Inflammatory macrophage treated with lipopolysaccharide for 4 hours (primary cell): ENCODE data around the gene WDR20.
"Not testable (repeated sequence)": the region's sequence is repeated elsewhere in the genome, so short reads cannot be mapped to it uniquely, and the experiment has no call there.

Source experiments
- DNase-seq: peaks from one replicate; pipeline ENCODE4 v3.0.0-alpha.2; 2020

WDR20 gene

GRCh38 chr14:102134021-102134420, 5.7 kb upstream of the WDR20 start:
- not testable (repeated sequence) for DNase-seq

GRCh38 chr14:102134719-102135118, 5.0 kb upstream of the WDR20 start:
- not testable (repeated sequence) for DNase-seq

GRCh38 chr14:102135456-102135855, 4.2 kb upstream of the WDR20 start:
- DNase-seq = not testable (repeated sequence)

- DNase-seq = no peak
Observed at GRCh38 chr14:102138535-102138934, 1.2 kb upstream of the WDR20 start.

GRCh38 chr14:102138961-102139285, 774 bp upstream of the WDR20 start:
- DNase-seq = no peak

GRCh38 chr14:102140027-102140749, 491 bp downstream of the WDR20 start:
- peak; percentile 51 for DNase-seq

GRCh38 chr14:102140750-102141145, 1.1 kb downstream of the WDR20 start:
- no peak for DNase-seq

GRCh38 chr14:102141797-102142196, 2.1 kb downstream of the WDR20 start:
- DNase-seq = no peak

- DNase-seq = no peak
Observed at GRCh38 chr14:102144914-102145313, 5.2 kb downstream of the WDR20 start.

- no peak for DNase-seq
Observed at GRCh38 chr14:102145395-102145794, 5.7 kb downstream of the WDR20 start.

- no peak for DNase-seq
Observed at GRCh38 chr14:102146423-102146822, 6.7 kb downstream of the WDR20 start.

GRCh38 chr14:102150083-102150482, 10.4 kb downstream of the WDR20 start:
- no peak for DNase-seq

GRCh38 chr14:102150744-102151143, 11.0 kb downstream of the WDR20 start:
- no peak for DNase-seq

- DNase-seq = not testable (repeated sequence)
Observed at GRCh38 chr14:102151411-102151810, 11.7 kb downstream of the WDR20 start.

- DNase-seq = no peak
Observed at GRCh38 chr14:102154121-102154520, 14.4 kb downstream of the WDR20 start.

GRCh38 chr14:102154821-102155549, 15.3 kb downstream of the WDR20 start:
- DNase-seq = no peak

GRCh38 chr14:102157346-102157745, 17.6 kb downstream of the WDR20 start:
- DNase-seq = no peak

GRCh38 chr14:102158797-102159196, 19.1 kb downstream of the WDR20 start:
- no peak for DNase-seq

GRCh38 chr14:102159841-102160240, 20.1 kb downstream of the WDR20 start:
- no peak for DNase-seq

- no peak for DNase-seq
Observed at GRCh38 chr14:102162487-102162886, 22.8 kb downstream of the WDR20 start.

- DNase-seq = peak; percentile 63
Observed at GRCh38 chr14:102164241-102164641, 24.5 kb downstream of the WDR20 start.

- DNase-seq = no peak
Observed at GRCh38 chr14:102164965-102165364, 25.3 kb downstream of the WDR20 start.

GRCh38 chr14:102170061-102170460, 30.4 kb downstream of the WDR20 start:
- DNase-seq = no peak

- DNase-seq = no peak
Observed at GRCh38 chr14:102171173-102172020, 31.7 kb downstream of the WDR20 start.
